Activated T-cell treated with anti-CD3 and anti-CD28 coated beads, Interleukin-2, amount 50 U/mL, for 24 hours (primary cell): ENCODE data around the gene DOLK.
"Not testable (repeated sequence)": the region's sequence is repeated elsewhere in the genome, so short reads cannot be mapped to it uniquely, and the experiment has no call there.

Experiments
- DNase-seq: peaks from one replicate; pipeline ENCODE4 v3.0.0-alpha.2; 2020
- H3K27ac Mint-ChIP-seq: 2 replicates; pipeline ENCODE4 v1.8.0; 2020; ENCODE audit warnings: mild to moderate bottlenecking, mixed read lengths
- H3K27me3 Mint-ChIP-seq: 2 replicates; pipeline ENCODE4 v1.8.0; 2020; ENCODE audit warnings: mixed read lengths
- H3K36me3 Mint-ChIP-seq: 2 replicates; pipeline ENCODE4 v1.8.0; 2020; ENCODE audit warnings: low read depth, mixed read lengths
- H3K4me1 Mint-ChIP-seq: 2 replicates; pipeline ENCODE4 v1.8.0; 2020; ENCODE audit warnings: low read depth, mixed read lengths
- H3K4me3 Mint-ChIP-seq: 2 replicates; pipeline ENCODE4 v1.8.0; 2020; ENCODE audit warnings: mild to moderate bottlenecking, moderate library complexity, mixed read lengths
- H3K9me3 Mint-ChIP-seq: 2 replicates; pipeline ENCODE4 v1.8.0; 2020; ENCODE audit warnings: mixed read lengths

Gene DOLK

DNA sequence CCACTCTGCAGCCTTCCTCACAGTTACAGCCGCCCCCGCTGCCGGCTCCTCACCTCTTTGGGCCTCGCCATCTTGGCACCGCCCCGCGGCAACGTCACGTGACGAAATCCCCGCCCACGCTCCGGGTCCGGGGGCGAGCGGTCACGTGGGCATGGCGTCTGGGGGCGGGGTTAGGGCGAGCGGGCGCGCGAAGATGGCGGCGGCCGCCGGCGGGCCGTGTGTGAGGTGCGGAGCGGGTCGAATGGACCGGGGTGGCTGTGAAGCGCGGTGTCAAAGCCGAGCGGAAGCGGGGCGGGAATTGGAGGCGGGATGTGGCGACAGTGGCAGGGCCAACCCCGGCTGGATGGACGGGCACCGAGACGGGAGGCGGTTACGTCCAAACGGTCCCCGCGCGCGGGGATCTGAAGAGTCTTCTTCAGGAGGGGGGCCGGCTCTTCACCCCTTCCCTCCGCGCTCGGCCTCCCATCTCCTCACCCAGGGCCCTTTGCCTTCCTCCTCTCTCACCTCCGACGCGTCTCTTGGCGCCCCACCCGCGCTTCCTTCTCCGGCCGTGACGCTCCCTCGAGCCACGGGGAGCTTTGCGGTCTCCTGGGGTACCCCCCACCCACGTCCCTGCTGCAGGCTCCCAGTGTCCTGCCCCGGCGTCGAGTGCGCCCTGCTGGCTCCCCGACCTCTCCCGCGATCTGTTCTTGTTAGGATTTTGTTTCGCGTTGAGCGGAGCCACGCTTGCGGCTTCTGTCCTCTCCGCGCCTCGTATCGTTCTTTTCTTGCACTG, at the start of gene DOLK, which contains the start of gene NUP188:
Gene DOLK, minus strand, starts transcription at position 77 of the 775 bp plus-strand sequence. CDS start 300 bp downstream, outside the sequence.
Gene NUP188, plus strand, starts transcription at position 173 of the 775 bp plus-strand sequence. Its CDS starts 21 bp downstream, at position 194.
- peaks cover 29% of the 10 kb centered on the region for H3K4me1 Mint-ChIP-seq
- H3K27ac Mint-ChIP-seq = peak within 1 kb of the TSS; percentile 100
- H3K27me3 Mint-ChIP-seq = no peaks in the 10 kb centered on the region
- H3K9me3 Mint-ChIP-seq = no peaks in the 10 kb centered on the region
- peak; percentile 100 for DNase-seq
- H3K36me3 Mint-ChIP-seq = peaks cover 76% of the 10 kb centered on the region
- H3K4me3 Mint-ChIP-seq = peak within 1 kb of the TSS; percentile 99

DNA sequence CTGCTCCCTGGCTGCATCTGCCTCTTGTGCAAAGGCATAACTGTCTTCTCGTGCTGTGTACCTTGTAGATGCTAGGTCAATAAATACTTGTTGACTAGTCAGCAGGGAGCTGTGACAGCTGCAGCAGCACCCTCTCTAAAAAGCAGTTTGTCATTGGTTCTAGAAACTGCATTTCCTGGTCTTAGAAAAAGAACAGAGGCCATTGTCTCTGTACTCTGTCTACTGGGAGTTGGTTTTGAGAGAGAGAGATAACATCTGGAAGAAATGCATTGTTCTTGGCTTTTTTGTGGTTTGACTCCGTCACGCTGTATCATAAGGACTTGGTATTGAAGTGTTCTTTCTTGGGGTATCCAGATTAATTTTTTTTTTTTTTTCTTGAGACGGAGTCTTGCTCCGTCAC, 48.4 kb upstream of the DOLK start:
- Mint-ChIP-seq H3K36me3 (peaks cover 92% of the 10 kb centered on the region), H3K4me3 (no peak overlapping the region), H3K9me3 (no peaks in the 10 kb centered on the region), H3K27ac (no peak overlapping the region), H3K27me3 (no peaks in the 10 kb centered on the region), H3K4me1 (peaks cover 23% of the 10 kb centered on the region)
- DNase-seq = peak; percentile 9

DNA sequence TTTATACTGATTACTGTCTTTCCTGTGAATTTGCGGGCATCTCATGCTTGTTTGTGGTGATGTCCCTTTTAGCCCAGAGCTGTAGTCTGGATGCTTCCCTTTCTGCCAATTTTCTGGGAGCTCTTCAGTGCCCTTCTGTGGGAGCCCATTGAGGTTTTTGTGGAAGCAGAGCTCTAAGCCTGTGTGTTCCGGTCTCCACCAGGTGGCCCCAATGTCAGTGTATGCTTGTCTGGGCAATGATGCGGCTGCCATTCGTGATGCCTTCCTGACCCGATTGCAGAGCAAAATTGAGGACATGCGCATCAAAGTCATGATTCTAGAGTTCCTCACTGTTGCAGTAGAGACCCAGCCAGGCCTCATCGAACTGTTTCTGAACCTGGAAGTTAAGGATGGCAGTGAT, 45.6 kb upstream of the DOLK start:
- Mint-ChIP-seq H3K27ac (no peak overlapping the region), H3K4me1 (peaks cover 14% of the 10 kb centered on the region), H3K27me3 (no peaks in the 10 kb centered on the region), H3K36me3 (peaks cover 88% of the 10 kb centered on the region), H3K4me3 (no peak overlapping the region), H3K9me3 (no peaks in the 10 kb centered on the region)
- no peak for DNase-seq

GRCh38 chr9:128987805-128988204, 40.4 kb upstream of the DOLK start:
- H3K4me1 Mint-ChIP-seq = no peaks in the 10 kb centered on the region
- peaks cover 87% of the 10 kb centered on the region for H3K36me3 Mint-ChIP-seq
- no peak for DNase-seq
- H3K27me3 Mint-ChIP-seq = no peaks in the 10 kb centered on the region
- H3K4me3 Mint-ChIP-seq = no peak overlapping the region
- H3K9me3 Mint-ChIP-seq = no peaks in the 10 kb centered on the region
- H3K27ac Mint-ChIP-seq = no peak overlapping the region

- no peaks in the 10 kb centered on the region for H3K27me3 Mint-ChIP-seq
- H3K27ac Mint-ChIP-seq = no peak overlapping the region
- no peak overlapping the region for H3K4me3 Mint-ChIP-seq
- H3K4me1 Mint-ChIP-seq = no peaks in the 10 kb centered on the region
- no peaks in the 10 kb centered on the region for H3K9me3 Mint-ChIP-seq
- no peak for DNase-seq
- H3K36me3 Mint-ChIP-seq = peaks cover 88% of the 10 kb centered on the region
Observed at GRCh38 chr9:128986671-128987070, 39.3 kb upstream of the DOLK start.

GRCh38 chr9:128983536-128983935, 36.1 kb upstream of the DOLK start:
- Mint-ChIP-seq H3K4me1 (no peaks in the 10 kb centered on the region), H3K27ac (no peak overlapping the region), H3K36me3 (peaks cover 95% of the 10 kb centered on the region), H3K4me3 (no peak overlapping the region), H3K9me3 (no peaks in the 10 kb centered on the region), H3K27me3 (no peaks in the 10 kb centered on the region)
- no peak for DNase-seq

DNA sequence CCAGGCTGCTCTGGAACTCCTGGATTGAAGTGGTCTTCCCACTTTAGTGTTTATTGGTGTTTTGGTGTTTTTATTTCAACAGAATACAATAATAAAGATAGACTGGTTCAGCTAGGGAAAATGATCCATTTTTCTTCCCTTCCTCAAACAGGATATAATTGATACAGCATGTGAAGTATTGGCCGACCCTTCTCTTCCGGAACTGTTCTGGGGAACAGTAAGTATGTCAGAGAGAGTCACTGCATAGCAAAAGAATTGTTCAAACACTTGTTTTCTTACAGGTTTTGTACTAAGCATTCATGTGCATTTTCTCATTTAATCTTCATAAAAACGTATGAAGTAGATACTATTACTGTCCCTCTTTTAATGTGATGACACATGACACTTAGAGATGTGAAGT, 31.7 kb upstream of the DOLK start:
- Mint-ChIP-seq H3K36me3 (peaks cover 94% of the 10 kb centered on the region), H3K4me3 (no peak overlapping the region), H3K27ac (no peak overlapping the region), H3K27me3 (no peaks in the 10 kb centered on the region), H3K9me3 (no peaks in the 10 kb centered on the region), H3K4me1 (no peaks in the 10 kb centered on the region)
- DNase-seq = no peak

GRCh38 chr9:128972956-128973355, 25.6 kb upstream of the DOLK start:
- H3K4me1 Mint-ChIP-seq = no peaks in the 10 kb centered on the region
- DNase-seq = no peak
- no peak overlapping the region for H3K27ac Mint-ChIP-seq
- no peaks in the 10 kb centered on the region for H3K27me3 Mint-ChIP-seq
- peaks cover 96% of the 10 kb centered on the region for H3K36me3 Mint-ChIP-seq
- no peaks in the 10 kb centered on the region for H3K9me3 Mint-ChIP-seq
- no peak overlapping the region for H3K4me3 Mint-ChIP-seq

- H3K4me1 Mint-ChIP-seq = no peaks in the 10 kb centered on the region
- H3K27ac Mint-ChIP-seq = no peak overlapping the region
Observed at GRCh38 chr9:128969491-128969890, 22.1 kb upstream of the DOLK start.

GRCh38 chr9:128961403-128961802, 14.0 kb upstream of the DOLK start:
- H3K36me3 Mint-ChIP-seq = peaks cover 82% of the 10 kb centered on the region
- H3K4me3 Mint-ChIP-seq, DNase-seq, H3K27ac Mint-ChIP-seq, H3K9me3 Mint-ChIP-seq, H3K4me1 Mint-ChIP-seq, H3K27me3 Mint-ChIP-seq: not testable (repeated sequence)

More at GRCh38 chr9:128969491-128969890, 22.1 kb upstream of the DOLK start:
- H3K4me3 Mint-ChIP-seq = no peak overlapping the region
- H3K9me3 Mint-ChIP-seq = no peaks in the 10 kb centered on the region
- no peak for DNase-seq
- H3K36me3 Mint-ChIP-seq = peaks cover 85% of the 10 kb centered on the region
- H3K27me3 Mint-ChIP-seq = no peaks in the 10 kb centered on the region

GRCh38 chr9:128947277-128947526, 201 bp downstream of the DOLK start:
- Mint-ChIP-seq H3K4me3 (peak overlapping the region; percentile 99), H3K27me3 (no peaks in the 10 kb centered on the region), H3K36me3 (peaks cover 71% of the 10 kb centered on the region), H3K9me3 (no peaks in the 10 kb centered on the region), H3K4me1 (peaks cover 27% of the 10 kb centered on the region), H3K27ac (peak overlapping the region; percentile 100)
- no peak for DNase-seq

- Mint-ChIP-seq H3K4me3 (peak overlapping the region; percentile 99), H3K4me1 (peaks cover 27% of the 10 kb centered on the region), H3K27ac (peak overlapping the region; percentile 100), H3K27me3 (no peaks in the 10 kb centered on the region), H3K36me3 (peaks cover 67% of the 10 kb centered on the region), H3K9me3 (no peaks in the 10 kb centered on the region)
- no peak for DNase-seq
Observed at GRCh38 chr9:128946571-128947276, 679 bp downstream of the DOLK start.

GRCh38 chr9:128945798-128946501, 1.5 kb downstream of the DOLK start:
- H3K36me3 Mint-ChIP-seq = peaks cover 60% of the 10 kb centered on the region
- DNase-seq = no peak
- peak overlapping the region; percentile 99 for H3K4me3 Mint-ChIP-seq
- no peaks in the 10 kb centered on the region for H3K27me3 Mint-ChIP-seq
- peaks cover 25% of the 10 kb centered on the region for H3K4me1 Mint-ChIP-seq
- H3K9me3 Mint-ChIP-seq = no peaks in the 10 kb centered on the region
- H3K27ac Mint-ChIP-seq = peak overlapping the region; percentile 100

DNA sequence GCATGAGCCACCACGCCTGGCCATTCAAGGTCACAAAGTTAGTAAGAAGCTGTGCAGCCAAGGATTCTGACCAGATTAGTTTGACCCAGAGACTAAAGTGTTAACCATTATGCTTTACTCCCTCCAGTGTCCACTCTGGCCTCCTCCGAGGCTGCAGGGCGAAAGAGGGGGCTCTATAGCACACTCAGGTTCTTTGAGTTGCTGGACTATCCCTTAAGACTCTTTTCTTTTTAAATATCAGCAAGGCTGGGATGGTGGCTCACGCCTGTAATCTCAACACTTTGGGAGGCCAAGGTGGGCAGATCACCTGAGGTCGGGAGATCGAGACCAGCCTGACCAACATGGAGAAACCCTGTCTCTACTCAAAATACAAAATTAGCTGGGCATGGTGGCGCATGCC, 2.4 kb downstream of the DOLK start:
- not testable (repeated sequence) for DNase-seq, H3K9me3 Mint-ChIP-seq, H3K27me3 Mint-ChIP-seq, H3K4me3 Mint-ChIP-seq
- peaks cover 23% of the 10 kb centered on the region for H3K4me1 Mint-ChIP-seq
- peaks cover 50% of the 10 kb centered on the region for H3K36me3 Mint-ChIP-seq
- H3K27ac Mint-ChIP-seq = peak overlapping the region; percentile 52
